Activated CD4-positive, CD25-positive, alpha-beta regulatory T cell treated with anti-CD3 and anti-CD28 coated beads, Interleukin-2, amount 50 U/mL, for 24 hours (primary cell): ENCODE measurements around the gene TDRD10.
"Not testable (repeated sequence)": the region's sequence is repeated elsewhere in the genome, so short reads cannot be mapped to it uniquely, and the experiment has no call there.

Source experiments
- ATAC-seq, 2 donors: fragments of 150-1000 bp; cut with Tn5 transposase; one replicate each; pipeline ENCODE4 v1.10.0; 2021; ENCODE audit warnings: mild to moderate bottlenecking in 1 of 2, moderate library complexity in 1 of 2

The TDRD10 gene

DNA sequence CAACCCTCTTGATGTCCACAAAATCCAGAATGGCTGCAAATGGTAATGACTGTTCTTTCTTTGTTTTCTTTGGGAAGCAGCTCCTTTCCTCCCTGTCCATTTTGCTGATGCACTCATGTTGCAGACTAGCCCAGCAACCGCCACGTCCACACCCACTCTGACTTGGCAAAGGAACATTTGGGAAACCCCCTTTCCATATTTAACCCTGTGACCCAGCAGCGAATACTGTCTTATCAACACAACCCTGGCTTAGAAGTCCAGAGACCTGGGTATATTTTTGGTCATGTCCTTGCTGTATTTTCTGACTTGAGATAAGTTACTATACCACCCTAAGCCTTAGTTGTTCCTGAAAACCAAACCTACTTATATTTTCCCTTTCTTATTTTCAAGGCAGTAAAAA lies 18.3 kb downstream of the TDRD10 start:
- ATAC-seq = no peak

DNA sequence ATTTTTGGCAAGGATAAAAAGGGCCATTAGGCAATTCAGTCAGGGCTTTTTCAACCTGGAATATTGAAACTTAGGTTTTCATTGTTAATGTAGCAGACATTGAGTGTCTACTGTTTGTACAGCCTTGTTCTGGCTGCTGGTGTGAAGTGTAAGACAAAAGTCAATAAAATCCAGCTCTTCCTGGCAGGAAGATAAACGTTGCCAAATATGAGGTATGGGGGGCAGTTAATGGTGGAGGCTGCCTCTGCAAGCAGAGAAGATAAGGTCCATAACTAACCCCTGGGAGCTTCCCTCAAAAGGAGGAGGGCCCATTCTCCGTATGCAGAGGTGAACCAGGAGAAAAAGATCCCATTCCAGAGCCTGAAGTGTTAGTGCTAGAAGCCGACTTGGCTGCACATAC lies 19.7 kb downstream of the TDRD10 start:
- no peak for ATAC-seq

DNA sequence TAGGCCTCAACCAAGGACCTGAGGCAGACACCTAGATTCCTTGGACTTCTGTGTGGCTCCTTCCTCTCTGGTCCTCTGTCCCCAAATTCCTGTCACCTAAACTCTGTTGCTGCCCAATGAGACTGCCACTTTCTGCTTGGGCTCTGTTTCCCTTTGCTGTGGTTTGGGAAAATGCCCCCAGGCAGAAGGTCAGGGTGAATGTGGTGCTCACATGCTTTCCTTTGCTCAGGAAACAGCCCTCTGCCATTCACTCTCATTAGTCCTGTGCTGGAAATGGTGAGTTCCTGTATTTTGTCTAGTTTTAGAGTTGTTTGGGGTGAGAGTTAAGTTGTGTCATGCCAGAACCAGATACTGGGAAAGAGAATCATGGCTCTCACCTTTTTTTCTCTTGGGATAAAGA lies 22.9 kb downstream of the TDRD10 start:
- no peak for ATAC-seq

- no peak for ATAC-seq
Measured at GRCh38 chr1:154527192-154527591, 25.2 kb downstream of the TDRD10 start.

DNA sequence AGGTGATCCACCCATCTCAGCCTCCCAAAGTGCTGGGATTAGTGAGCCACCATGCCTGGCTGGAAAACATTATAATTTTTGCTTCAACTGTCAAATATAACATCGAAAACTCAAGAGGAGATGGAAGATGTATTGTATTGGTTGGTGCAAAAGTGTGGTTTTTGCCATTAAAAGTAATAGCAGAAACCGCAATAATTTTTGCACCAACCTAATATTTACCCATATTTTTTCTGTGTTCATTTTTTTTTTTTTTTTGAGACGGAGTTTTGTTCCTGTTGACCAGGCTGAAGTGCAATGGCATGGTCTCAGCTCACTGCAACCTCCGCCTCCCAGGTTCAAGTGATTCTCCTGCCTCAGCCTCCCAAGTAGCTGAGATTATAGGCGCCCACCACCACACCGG lies 27.3 kb downstream of the TDRD10 start:
- no peak for ATAC-seq

DNA sequence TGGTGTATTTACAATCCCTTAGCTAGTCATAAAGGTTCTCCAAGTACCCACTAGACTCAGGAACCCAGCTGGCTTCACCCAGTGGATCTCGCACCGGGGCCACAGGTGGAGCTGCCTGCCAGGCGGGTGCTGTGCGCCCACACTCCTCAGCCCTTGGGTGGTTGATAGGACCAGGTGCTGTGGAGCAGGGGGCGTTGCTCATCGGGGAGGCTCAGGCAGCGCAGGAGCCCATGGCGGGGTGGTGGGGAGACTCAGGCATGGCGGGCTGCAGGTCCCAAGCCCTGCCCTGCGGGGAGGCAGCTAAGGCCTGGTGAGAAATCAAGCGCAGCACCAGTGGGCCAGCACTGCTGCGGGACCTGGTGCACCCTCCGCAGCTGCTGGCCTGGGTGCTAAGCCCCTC lies 29.9 kb downstream of the TDRD10 start:
- not testable (repeated sequence) for ATAC-seq

DNA sequence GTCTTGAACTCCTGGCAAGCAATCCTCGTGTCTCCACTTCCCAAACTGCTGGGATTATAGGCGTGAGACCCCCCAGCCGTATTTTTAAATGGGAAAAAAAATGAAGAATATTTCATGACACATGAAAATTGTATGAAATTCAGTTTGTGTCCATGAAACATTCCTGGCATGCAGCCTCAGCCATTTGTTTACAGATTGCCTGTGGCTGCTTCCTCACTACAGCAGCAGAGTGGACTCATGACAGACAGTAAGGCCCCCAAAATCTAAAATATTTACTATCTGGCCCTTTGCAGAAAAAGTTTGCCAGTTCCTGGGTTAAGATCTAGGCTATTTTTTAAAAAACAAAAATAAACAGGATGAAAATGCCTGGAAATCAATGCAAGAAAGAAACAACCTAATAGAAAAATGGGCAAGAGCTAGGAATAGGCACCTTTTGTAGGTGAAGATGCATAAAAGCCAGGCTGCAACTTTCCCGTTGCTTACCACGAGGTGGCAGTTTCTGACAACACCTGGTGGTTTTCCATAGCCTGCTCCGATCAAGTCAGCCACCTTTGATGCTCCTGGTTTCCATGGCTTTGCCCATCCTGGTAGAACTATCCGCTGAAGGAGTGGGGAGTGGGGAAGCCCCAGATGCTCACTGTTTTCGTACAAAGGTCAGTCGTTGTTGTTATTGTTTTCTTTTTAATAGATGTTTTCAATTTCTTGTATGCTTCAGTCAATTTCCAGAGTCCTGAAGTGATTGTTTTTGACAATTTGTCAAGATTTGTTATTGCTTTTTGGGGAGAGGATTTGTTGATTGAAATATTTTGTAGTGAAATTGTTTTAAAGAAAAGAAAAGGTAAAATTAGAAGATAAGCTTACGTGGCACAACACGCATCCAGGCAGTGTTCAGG lies 32.2 kb downstream of the TDRD10 start:
- ATAC-seq = no peak

DNA sequence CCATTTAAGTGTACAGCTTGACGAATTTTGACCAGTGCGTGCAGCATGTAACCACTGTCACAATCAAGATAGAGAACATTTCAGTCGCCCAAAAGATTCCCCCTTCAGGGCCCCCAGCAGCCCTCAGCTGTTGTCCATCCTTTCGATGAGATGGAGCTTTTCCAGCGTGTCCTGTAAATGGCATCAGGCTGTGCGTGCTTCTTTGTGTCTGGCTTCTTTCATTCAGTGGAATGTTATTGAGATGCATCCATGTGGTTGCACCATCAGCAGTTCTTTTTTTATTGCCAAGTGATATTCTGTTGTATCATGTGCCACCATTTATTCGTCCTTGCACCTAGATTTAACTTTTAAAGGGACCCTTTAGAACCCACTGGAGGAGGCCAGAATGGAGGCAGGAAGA lies 34.6 kb downstream of the TDRD10 start:
- no peak for ATAC-seq

- ATAC-seq = no peak
Measured at GRCh38 chr1:154539486-154540483, 37.8 kb downstream of the TDRD10 start.

DNA sequence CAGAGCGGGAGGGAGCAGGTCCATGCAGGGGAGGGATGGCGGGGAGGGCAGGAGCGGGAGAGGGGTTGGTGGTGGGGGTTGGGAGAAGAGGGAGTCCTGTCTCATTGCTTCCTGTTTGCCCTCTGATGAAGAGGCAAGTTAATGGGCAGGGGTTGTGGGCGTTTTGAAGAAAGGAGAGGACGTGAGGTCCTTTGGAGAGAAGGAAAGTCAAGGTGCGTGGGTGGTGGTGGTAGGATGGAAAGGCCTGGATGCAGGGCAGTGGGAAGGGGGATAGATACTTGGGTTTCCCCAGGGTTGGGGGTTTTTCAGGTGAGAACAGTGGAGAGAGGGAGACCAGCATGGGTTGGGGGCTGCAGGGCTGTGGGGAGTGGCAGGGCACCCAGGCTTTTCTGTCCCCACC lies 39.2 kb downstream of the TDRD10 start:
- ATAC-seq = no peak

GRCh38 chr1:154546264-154547063 lies 44.4 kb downstream of the TDRD10 start:
- peak; percentile 63 to 83 for ATAC-seq

GRCh38 chr1:154547105-154547732 lies 45.2 kb downstream of the TDRD10 start:
- no peak for ATAC-seq

DNA sequence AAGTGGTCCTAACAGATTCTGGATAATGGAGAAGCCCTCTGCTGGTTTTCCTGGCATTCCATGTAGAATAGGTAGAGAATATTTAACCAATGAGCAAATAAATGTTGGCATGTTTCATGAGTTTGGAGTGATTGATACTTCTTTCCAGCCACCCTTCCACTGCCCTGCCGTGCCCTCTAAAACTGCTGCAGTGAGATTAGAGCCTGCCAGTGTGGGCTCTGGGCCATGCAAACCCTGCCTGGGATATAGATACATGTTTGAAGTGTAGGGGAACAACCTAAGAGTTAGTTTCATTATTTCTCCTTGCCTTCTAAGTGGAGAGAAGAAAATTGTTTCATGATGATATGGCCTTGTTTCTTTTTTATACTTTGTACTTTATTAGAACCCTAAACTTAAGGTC lies 46.0 kb downstream of the TDRD10 start:
- no peak for ATAC-seq

DNA sequence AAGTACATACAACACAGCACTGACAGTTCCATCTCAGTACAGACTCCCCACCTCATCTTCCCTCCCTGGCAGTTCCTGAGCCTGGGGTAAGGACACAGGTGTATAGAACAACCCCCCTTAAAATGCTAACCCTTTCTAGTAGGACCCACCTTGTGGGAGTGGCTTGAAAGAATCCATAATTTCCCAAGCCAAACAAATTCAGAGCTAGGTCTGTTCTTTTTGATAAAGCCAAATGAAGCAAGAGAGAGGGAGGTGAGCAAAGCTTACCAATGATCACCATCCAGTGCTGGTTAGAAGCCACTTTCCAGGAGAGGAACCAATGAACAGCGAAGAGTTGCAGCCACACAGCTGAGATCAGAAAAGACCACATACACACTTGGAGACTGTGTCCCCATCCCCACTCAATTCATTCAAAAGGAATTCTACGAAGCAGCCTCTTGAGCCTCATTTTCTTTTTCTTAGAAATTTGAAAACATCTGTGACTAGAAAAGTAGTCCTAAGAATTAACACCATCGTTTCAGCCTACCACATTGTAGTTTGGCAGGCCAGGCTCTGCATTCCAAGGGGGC lies 47.3 kb downstream of the TDRD10 start:
- ATAC-seq = no peak

- ATAC-seq = no peak
Measured at GRCh38 chr1:154550070-154550469, 48.1 kb downstream of the TDRD10 start.

DNA sequence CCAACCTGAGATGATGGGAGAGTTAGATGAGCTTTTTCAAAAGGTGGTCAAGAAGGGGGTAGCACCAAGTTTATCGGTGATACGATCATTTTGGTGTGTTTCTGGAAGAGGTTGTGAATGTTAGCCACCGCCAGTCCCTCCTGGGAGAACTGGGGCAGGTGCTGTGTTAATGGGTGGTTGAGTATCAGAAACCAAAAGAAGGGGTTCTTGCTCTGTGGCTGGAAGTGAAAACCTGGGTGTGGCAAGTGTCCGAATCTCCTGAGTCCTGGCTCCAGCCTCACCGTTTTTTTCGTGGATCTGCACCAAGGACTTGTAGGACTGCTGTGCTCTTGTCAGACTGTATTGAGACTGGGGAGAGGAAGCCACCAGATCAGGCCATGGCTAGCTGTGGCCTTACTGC lies 48.6 kb downstream of the TDRD10 start:
- ATAC-seq = no peak

- ATAC-seq = no peak
Measured at GRCh38 chr1:154551474-154551873, 49.5 kb downstream of the TDRD10 start.

DNA sequence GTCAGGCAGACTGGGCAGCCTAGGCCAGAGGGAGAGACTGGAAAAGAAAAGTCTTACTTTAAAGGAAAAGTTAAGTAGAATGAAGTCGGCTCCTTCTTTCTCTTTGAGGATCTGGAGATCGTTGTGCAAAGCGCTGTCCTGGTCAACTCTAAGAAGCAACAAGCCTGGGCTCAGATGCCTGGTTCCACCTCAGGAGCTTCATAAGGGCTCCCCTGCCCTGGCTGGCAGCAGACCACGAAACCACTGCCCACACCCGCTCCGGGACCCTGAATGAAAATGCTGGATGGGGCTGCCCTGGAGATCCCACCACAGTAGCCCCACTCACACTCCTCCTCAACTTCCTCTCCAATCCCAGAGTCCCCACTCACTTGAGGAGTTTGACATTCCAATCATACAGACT lies 50.0 kb downstream of the TDRD10 start:
- no peak for ATAC-seq

- no peak for ATAC-seq
Measured at GRCh38 chr1:154553056-154554030, 51.3 kb downstream of the TDRD10 start.

DNA sequence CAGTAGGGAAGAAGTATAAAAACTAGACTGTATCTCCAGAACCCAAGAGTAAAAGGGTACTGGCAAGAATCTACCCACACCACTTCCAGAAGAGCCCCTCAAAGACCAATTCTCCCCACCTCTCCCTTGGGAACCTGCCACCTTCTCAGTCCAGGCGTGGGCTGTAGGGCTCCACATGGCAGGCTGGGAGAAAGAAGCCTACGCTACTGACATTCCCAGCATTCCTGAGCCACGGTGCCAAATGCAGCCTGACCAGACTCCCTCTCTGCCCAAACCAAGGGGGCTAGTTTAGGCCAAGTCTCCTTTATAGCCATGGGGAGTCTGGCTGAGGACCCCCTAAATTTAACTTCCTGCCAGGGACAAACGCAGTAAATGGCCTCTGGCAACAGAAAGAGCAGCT lies 54.4 kb downstream of the TDRD10 start:
- no peak for ATAC-seq
